Inferior parietal cortex (tissue), 1 donor: Measurements from ENCODE around the gene SPINK8.
"Not testable (repeated sequence)": the region's sequence is repeated elsewhere in the genome, so short reads cannot be mapped to it uniquely, and the experiment has no call there.

Experiments
- DNase-seq: peaks from one replicate; pipeline ENCODE4 v3.0.0-alpha.2; 2016; ENCODE audit errors: extremely low spot score

SPINK8 gene

DNA sequence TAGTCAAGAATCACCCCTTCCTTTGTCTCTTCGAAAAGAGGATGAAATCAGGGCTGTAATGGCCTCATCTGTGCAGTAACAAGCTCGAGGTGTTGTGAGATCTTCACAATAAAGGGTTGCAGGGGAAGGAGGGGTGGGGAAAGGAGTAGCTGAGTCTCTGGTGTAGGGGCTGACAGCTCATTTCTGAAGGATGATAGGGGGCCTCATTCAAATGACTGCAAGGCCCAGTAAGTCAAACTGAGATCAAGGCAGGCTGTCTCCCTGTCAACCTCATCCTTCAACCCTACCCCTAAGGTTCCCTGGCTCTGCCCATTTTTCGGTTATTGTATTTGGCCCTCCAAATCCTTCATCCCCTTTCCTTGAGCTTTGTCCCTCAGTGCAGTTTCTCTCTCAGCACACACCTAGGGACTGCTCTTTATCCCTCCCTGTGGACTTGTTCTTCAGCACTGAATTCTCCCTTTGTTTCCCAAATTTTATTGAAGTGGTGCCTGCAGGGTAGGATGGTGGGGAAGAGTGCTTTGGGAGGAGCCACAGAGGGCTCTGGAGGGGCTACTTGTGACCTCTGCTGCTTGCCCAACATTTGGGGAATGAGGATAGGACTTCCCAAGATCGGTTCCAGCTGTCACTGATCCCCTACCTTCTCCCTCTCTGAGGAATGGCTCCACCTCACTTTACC, 54.4 kb downstream of the SPINK8 start:
- DNase-seq: no peak

DNA sequence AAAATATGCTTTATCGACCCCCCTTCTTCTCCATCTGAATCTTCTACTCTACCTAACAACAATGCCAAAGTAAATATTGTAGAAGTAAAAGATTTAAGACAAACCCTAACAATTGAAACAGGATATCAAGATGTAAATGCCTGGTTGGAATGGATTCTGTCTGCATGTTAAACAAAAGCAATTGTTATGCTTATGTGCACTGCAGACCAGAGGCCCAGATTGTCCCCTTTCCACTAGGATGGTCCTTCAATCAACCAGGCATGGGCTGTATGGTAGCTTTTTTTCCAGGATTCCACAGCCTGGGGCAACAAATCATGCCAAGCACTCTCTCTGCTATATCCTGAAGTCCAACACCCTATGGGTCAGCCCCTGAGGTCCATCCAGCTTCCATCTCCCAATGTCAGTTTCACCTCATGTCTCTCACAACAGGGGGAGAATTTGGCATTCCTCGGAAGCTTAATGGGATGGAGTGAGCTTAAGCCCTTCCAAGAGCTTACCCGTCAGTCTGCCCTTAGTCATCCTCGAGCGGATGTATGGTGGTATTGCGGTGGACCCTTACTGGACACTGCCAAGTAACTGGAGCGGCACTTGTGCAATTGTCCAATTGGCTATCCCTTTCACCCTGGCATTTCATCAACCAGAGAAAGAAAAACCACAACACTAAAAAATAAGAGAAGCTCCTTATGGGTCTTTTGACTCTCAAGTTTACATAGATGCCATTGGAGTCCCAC, 56.4 kb downstream of the SPINK8 start:
- DNase-seq: no peak

DNA sequence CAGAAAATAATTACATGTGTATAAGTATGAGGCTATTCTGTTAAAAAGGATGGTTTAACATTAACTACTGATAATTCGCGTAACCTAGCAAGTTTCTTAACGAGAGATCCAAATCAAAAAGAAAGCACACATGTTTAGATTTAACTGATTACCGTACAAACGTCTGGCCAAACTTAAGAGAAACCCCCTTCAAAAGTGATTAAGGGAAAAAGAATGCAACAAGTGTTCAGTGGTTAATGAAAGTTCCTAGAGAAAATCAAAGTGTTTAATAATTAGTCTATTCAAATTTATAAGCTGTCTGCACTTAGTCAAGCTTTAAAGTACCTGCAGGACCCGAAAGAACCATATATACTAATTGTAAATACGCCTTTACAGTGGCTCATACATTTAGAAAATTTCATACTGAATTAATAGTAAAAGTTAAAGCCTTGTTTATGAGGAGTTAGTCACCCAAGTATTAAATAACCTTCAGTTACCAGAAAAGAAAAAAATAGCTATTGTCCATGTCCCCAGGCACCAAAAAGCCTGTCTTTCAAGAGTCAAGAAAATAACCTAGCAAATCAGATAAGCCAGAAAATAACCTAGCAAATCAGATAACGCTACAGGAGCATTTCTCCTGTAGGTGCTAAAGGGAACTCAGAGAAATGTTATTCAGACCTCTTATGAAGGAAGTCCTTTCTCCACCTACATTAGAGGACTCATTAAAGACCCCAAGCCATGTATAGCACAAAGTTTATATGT, 58.0 kb downstream of the SPINK8 start:
- no peak for DNase-seq

DNA sequence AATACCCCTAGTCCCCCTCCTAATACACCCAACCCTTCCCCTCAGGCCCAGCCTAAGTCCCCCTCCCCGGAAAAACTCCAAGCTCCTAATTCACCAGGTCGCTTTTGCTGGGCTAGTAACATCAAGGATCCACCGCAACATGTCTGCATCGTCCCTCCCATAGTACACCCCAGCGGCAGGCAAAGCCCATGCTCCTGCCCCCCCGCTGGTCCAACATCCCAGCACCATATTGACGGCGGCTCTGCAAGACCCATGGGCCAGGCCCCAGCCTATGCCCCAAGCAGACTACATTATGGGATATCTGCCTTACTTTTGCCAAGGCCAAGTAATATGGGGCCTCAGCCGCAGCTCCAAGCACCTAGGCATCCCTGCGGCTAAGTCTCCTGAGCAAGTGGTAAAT, 59.0 kb downstream of the SPINK8 start:
- no peak for DNase-seq

DNA sequence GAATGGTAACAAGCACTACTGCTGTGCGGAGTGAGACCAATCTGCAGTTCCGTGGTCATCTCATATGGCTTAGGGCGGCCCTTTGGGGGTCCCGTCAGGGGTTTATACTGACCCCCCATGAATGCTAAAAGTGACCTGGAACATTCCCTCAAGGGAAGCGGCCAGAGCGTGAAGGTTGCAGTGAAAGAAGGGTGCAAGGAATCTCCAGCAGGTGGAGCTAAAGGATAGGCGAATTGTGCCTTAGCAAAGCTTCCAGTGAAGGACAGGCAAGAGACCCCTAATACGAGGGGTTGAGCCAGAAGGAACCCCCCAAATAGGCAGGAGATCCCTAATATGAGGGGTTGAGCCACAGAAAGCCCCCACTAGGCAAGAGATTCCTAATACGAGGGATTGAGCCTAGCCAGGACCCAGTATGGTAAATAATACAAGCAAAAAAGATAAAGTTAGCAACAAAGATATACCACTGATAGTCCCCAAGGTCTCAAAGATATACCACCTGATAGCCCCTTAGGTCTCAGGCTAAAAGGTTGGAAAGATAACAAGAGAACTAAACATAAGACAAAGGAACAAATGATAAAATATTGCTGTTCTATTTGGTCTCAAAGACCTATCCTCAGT, 59.8 kb downstream of the SPINK8 start:
- peak; percentile 81 for DNase-seq

DNA sequence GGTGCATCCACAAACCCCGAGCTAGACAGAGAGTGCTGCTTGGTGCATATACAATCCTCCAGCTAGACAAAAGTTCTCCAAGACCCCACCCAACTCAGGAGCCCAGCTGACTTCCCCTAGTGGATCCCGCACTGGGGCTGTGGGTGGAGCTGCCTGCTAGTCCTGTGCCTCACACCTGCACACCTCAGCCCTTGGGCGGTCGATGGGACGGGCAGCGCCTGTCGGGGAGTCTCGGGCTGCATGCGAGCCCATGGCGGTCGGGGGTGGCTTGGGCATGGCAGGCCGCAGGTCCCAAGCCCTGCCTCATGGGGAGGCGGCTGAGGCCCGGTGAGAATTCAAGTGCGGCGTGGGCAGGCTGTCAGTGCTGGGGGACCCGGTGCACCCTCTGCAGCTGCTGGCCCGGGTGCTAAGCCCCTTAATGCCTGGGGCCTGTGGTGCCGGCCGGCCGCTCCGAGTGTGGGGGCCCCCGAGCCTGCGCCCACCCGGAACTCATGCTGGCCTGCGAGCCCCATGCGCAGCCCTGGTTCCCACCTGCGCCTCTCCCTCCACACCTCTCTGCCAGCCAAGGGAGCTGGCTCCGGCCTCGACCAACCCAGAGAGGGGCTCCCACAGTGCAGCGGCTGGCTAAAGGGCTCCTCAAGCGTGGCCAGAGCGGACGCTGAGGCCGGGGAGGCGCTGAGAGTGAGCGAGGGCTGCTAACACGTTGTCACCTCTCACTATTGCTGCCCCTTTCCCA, 61.5 kb downstream of the SPINK8 start:
- DNase-seq: no peak

DNA sequence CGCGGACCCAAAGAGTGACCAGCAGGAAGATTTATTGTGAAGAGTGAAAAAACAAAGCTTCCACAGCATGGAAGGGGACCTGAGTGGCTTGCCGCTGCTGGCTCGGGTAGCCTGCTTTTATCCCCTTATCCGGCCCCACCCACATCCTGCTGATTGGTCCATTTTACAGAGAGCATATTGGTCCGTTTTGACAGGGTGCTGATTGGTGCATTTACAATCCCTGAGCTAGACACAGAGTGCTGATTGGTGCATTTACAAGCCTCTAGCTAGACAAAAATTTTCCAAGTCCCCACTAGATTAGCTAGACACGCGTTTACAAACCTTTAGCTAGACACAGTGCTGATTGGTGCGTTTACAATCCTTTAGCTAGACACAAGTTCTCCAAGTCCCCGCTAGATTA, 62.2 kb downstream of the SPINK8 start:
- DNase-seq: not testable (repeated sequence)

DNA sequence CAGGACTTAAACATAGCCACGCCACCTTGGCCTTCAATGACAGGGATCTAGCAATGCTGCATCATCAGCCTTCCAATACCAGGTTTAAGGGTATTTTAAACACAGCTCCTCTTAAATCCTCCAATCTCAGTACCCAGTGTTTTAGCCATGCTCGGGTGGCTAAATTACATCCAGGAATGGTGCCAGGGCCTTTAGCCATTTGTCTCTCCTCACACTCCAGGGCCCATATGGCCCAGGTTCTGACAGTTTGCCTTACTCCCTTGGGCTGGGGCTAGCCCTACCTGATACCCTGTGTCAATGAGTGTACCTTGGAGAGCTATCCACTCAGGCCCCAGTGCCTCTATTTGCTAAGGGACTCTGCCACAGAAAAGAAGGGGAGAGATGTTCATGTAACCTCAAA, 63.2 kb downstream of the SPINK8 start:
- no peak for DNase-seq

DNA sequence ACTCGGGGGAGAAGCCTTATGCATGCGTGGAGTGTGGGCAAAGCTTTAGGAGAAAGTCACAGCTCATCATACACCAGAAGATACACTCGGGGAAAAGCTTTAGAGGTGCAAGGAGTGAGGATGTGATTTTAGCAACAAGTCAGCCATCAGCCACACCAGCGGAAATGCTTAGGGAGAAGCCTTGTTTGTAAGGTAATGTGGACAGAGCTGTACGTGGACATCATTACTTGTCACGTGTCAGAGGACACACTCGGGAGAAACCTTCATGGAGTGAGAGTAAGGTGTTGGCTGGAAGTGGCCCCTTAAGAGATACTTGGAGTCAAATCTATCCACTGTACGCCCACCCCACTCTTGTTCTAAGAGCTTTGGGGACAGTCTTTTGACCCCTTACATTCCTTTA, 63.9 kb downstream of the SPINK8 start:
- DNase-seq: no peak

DNA sequence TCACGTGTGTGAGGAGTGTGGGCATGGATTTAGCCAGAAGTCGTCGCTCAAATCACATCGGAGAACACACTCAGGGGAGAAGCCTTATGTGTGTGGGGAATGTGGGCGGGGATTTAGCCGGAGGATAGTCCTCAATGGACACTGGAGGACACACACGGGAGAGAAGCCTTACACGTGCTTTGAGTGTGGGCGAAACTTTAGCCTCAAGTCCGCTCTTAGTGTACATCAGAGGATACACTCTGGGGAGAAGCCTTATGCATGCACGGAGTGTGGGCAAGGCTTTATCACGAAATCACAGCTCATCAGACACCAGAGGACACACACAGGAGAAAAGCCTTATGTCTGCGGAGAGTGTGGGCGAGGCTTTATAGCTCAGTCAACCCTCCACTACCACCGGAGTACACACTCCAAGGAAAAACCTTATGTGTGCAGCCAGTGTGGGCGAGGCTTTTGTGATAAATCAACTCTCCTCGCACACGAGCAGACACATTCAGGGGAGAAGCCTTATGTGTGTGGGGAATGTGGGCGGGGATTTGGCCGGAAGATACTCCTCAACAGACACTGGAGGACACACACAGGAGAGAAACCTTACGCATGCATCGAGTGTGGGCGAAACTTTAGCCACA, 64.4 kb downstream of the SPINK8 start:
- peak; percentile 42 for DNase-seq

DNA sequence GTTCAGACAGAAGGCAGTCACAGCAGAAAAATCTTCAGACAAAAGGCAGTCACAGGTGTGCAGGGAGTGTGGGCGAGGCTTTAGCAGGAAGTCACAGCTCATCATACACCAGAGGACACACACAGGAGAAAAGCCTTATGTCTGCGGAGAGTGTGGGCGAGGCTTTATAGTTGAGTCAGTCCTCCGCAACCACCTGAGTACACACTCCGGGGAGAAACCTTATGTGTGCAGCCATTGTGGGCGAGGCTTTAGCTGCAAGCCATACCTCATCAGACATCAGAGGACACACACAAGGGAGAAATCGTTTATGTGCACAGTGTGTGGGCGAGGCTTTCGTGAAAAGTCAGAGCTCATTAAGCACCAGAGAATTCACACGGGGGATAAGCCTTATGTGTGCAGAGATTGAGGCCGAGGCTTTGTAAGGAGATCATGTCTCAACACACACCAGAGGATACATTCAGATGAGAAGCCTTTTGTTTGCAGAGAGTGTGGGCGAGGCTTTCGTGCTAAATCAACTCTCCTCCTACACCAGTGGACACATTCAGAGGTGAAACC, 65.0 kb downstream of the SPINK8 start:
- peak; percentile 23 for DNase-seq

DNA sequence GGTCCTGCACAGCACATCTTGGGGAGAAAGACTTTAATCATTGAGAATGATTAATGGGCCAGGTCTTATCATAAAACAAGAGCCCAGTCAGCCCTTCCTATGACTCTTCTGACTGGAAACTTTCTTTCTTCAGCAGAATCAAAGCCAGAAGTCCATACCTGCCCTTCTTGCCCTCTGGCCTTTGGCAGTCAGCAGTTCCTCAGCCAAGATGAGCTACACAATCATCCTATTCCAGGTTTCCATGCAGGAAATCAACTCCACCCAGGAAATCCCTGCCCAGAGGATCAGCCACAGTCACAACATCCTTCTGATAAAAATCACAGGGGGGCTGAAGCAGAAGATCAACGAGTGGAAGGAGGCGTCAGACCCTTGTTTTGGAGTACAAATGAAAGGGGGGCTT, 65.7 kb downstream of the SPINK8 start:
- no peak for DNase-seq

DNA sequence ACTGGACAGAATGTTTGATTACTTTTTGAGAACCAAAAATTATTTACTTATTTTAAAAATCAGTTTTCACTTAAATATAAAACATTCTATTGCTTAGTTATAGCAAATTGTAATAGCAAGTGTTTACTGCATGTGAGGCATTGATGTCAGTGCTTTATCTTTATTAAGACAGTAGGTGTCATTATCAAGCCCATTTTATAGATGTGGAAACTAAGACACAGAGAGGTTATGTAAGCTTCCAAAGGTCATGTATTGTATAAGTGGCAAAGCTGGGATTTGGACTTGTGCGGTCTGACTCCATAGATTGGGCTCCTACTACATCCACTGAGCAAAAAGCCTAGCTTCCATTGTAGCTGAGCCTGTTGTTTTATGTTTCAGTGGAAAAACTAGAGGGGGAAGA, 74.9 kb downstream of the SPINK8 start:
- DNase-seq: no peak
